ENCODE results near the gene FAM107A.

- TF ChIP-seq CTCF (IDR thresholded peaks at IDR 0.05; ENCODE audit: insufficient read depth, low read depth, low read length) (no peak), EZH2 (IDR thresholded peaks at IDR 0.05; ENCODE audit: insufficient read depth, low read length) (no peak)
These were observed 16.9 kb upstream of the FAM107A start for GRCh38 chr3:58594117-58594516.

All from astrocyte (in vitro differentiated cells and primary cell).